ENCODE data around the gene ENAM.
"Not testable (repeated sequence)": the region's sequence is repeated elsewhere in the genome, so short reads cannot be mapped to it uniquely, and the experiment has no call there.

- not testable (repeated sequence) for TF ChIP-seq EZH2 (IDR thresholded peaks at IDR 0.05; ENCODE audit: borderline replicate concordance, low read length); CTCF (IDR thresholded peaks at IDR 0.05; ENCODE audit: low read length)
These were observed 22.2 kb downstream of the ENAM start for GRCh38 chr4:70650741-70651140.

Data from OCI-LY1 (cell line).